Upper lobe of left lung (tissue), 4 donors: ENCODE results near the gene AMY2B.

Source experiments
- EP300 ChIP-seq, 4 donors: sonication (generic); formaldehyde crosslinking; IDR thresholded peaks; one replicate each; pipeline ENCODE4 v1.5.1; 2017; ENCODE audit warnings: antibody characterized with exemption in 4 of 4, control low read depth in 2 of 4
- TF ChIP-seq, protein P1 (sequence below), 6 experiments: fragments of 450-650 bp in 4 of 6; fragments of 200-600 bp in 2 of 6; sonication (generic) in 2 of 6; IDR thresholded peaks; one replicate each; pipeline ENCODE4 v1.5.1; 2016 to 2019; ENCODE audit warnings: antibody characterized with exemption in 6 of 6

DNA sequence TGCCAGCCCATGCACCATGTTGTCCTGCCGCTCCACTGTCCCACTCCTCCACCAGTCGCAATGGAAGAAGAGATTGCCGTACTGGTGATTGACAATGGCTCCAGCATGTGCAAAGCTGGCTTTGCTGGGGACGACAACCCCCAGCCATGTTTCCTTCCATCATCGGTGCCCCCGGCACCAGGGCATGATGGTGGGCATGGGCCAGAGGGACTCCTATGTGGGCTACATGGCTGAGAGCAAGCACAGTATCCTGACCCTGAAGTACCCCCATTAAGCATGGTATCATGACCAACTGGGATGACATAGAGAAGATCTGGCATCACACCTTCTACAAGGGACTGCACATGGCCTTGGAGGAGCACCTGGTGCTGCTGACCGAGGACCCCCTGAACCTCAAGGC lies 1.9 kb upstream of the AMY2B start:
- TF ChIP-seq, protein P1, sequence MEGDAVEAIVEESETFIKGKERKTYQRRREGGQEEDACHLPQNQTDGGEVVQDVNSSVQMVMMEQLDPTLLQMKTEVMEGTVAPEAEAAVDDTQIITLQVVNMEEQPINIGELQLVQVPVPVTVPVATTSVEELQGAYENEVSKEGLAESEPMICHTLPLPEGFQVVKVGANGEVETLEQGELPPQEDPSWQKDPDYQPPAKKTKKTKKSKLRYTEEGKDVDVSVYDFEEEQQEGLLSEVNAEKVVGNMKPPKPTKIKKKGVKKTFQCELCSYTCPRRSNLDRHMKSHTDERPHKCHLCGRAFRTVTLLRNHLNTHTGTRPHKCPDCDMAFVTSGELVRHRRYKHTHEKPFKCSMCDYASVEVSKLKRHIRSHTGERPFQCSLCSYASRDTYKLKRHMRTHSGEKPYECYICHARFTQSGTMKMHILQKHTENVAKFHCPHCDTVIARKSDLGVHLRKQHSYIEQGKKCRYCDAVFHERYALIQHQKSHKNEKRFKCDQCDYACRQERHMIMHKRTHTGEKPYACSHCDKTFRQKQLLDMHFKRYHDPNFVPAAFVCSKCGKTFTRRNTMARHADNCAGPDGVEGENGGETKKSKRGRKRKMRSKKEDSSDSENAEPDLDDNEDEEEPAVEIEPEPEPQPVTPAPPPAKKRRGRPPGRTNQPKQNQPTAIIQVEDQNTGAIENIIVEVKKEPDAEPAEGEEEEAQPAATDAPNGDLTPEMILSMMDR (IDR thresholded peaks at IDR 0.05) = no peak
- TF ChIP-seq EP300 (IDR thresholded peaks at IDR 0.05) = no peak
